G401 (cell line): ENCODE measurements around the gene IFNGR2. TPM values are rescaled to one million over a fixed set of nuclear protein-coding genes. Genes with fewer than 3 reads are reported as not detected.
A peak's percentile ranks its signal among the peaks of the same experiment; 100 is the strongest.
"Not testable (repeated sequence)": the region's sequence is repeated elsewhere in the genome, so short reads cannot be mapped to it uniquely, and the experiment has no call there.

Experiments
- DNase-seq: peaks from one replicate; pipeline ENCODE4 v3.0.0-alpha.2; 2015; ENCODE audit warnings: low spot score
- in situ Hi-C: cut with HindIII; loops from 2 replicates; pipeline ENCODE4 v1.10.0; 2016; ENCODE audit warnings: low sequenced_read_pairs, mixed read lengths
- total RNA-seq: library from RNA; depleted of rRNA; stranded (reverse); fragments of >200 nt; shearing (Covaris generic); gene quantifications from 2 replicates; pipeline ENCODE4 v1.2.3, GENCODE V29; 2014; rRNA removed

IFNGR2 gene, protein sequence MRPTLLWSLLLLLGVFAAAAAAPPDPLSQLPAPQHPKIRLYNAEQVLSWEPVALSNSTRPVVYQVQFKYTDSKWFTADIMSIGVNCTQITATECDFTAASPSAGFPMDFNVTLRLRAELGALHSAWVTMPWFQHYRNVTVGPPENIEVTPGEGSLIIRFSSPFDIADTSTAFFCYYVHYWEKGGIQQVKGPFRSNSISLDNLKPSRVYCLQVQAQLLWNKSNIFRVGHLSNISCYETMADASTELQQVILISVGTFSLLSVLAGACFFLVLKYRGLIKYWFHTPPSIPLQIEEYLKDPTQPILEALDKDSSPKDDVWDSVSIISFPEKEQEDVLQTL
- total RNA-seq: 61.2 and 66.8 TPM in 2 replicates

DNA sequence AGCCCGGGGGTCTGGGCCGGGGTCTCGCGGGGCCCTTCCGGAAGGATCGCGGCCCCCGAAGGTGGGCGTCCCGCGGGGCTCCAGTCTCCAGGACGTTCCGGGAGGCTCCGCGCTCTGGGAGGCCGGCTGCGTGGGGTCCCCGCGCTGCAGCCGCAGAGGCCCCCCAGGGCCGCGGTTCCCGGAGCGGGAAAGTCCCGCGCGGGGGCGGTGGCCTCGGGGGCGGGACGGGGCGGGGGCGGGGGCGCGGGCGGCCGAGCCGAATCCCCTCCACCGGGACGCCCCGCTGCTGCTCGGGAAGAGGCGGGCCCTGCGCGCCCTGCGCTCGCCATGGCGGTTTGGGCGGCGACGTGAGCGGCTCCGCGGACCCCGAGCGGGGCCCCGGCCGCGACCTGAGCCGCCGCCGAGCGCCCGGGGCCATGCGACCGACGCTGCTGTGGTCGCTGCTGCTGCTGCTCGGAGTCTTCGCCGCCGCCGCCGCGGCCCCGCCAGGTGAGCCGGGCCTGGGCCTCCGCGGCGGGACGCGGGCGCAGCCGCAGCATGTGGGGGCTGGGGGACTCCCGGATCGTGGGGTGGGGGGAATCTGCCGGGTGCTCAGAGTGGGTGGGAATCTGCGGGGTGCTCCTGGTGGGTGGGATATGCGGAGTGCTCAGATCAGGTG lies at the start of gene IFNGR2:
Gene IFNGR2 (plus strand): TSS at position 286 of the 658 bp plus-strand sequence. CDS start 131 bp downstream, at position 417.
- in situ Hi-C loops: no loop called here
- no peak for DNase-seq

DNA sequence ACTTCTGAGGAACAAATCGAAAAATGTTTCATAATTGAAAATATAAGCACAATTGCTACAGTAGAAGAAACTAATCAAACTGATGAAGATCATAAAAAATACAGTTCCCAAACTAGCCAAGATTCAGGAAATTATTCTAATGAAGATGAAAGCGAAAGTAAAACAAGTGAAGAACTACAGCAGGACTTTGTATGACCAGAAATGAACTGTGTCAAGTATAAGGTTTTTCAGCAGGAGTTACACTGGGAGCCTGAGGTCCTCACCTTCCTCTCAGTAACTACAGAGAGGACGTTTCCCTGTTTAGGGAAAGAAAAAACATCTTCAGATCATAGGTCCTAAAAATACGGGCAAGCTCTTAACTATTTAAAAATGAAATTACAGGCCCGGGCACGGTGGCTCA lies 47.9 kb upstream of the IFNGR2 start:
- in situ Hi-C loops: no loop called here
- DNase-seq: no peak

DNA sequence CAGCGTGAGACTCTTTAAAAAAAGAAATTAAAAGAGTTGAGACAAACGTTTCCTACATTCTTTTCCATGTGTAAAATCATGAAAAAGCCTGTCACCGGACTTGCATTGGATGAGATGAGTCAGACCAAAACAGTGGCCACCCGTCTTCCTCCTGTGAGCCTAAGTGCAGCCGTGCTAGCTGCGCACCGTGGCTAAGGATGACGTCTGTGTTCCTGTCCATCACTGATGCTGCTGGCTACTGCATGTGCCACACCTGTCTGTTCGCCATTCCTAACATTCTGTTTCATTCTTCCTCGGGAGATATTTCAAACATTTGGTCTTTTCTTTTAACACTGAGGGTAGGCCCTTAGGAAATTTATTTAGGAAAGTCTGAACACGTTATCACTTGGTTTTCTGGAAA lies 47.2 kb upstream of the IFNGR2 start:
- in situ Hi-C loops: no loop called here
- no peak for DNase-seq

DNA sequence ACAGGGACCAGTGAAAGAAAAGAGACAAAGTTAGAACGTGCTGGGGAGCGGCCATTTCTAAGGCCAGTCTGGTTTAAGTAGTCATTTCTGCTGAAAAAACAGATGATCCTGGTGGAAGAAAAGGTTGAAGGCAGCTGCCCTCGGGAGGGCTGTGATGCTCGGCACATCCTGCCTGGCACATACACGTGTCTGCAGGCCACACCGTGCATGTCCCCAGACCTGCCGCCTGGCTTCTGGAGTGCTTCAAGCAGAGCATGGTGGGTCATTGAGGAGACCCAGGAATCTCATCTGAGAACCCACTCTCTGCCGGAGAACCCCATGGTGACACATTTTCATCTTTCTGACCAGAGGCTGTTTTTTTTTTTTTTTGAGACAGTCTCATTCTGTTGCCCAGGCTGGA lies 46.0 kb upstream of the IFNGR2 start:
- in situ Hi-C loops: no loop called here
- no peak for DNase-seq

DNA sequence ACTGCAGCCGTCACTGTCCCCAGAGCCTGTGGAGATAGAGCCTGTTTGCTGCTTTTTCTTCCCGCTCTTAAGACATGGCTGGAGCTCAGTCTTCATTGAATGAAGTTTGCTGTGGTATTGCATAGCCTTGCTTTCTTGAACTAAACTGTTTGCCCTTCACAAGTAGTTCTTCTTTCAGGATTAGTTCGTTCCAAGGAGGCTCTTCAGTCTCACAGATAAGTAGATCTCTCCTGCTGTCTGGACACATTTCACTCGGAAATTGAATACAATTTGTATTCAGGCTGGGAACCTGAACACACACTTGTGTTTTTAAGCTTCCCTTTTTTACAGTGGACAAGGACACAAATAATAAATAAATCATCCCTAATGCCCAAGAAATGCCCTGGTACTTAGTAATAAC lies 43.8 kb upstream of the IFNGR2 start:
- no peak for DNase-seq
- in situ Hi-C loops: no loop called here

DNA sequence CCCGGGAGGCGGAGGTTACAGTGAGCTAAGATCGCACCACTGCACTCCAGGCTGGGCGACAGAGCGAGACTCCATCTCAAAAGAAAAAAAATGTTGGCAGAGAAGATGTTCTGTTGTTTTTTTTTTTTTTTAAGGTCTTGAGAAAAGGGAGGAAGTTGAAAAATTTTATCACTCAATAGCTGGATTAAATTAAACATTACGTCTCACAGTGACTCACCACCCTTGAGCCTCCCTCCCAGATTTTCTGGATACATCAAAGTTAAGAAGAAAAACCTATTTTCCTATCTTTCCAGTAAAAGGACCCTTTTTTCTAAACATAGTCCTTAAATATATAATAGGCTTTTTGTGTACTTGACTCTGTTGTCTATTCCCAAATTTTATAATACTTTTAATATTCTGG lies 42.9 kb upstream of the IFNGR2 start:
- no peak for DNase-seq
- in situ Hi-C loops: no loop called here

DNA sequence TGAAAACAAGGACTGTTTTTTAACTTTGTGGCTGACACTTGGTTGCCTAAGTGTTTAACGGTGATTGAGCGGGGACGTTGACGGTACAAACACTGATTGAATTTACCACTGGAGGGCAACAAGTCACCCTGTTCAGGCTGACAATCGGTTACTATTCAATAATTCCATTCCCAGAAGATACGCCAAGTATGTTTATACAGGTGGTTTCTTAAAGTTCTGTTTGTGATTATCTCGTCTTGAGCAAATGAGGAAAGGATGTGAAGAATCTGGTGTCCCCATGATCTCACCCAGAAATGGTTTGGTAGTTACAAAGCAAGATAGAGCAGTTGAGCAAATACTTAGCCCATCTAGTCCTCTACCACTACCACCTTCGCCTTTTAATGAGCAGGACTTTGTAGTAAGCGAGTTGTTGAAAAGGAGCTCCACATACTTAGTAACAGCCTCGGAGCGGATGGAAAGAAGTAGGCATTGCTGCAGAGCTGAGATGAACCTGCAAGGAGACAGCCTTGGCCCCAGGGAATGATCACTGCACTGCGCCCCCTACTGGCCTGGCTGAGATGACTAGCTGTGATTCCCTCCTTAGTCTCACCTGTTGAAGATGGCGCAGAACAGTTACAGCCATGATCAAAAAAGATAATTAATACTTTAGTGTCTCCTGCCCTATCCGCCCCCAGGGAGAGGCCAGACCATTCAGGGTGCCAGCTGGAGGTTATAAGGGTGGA lies 42.2 kb upstream of the IFNGR2 start:
- in situ Hi-C loops: no loop called here
- DNase-seq: peak; percentile 66

DNA sequence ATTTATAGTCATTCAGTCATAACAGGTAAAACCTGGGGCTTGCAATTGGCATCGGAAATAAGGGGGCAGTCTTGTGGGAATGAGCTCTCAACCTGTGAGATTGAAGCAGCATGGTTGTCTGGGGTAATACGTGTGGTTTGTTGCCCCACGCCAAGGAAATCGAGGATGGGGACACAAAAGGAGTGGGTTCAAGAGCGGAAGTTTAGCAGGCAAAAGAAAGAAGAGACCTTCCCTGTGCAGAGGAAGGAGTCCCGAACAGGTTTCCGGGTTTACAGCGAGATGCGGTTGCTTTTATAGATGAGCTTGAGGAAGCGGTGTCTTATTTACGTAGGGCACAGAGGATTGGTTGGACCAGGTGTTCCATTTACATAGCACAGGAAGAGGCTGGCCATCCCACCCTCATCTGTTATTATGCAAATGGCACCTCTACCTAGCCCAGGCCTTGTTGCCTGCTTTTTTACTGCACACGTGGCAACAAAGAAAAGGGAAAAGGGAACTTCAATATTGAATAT lies 41.1 kb upstream of the IFNGR2 start:
- peak; percentile 65 for DNase-seq
- in situ Hi-C loops: no loop called here

DNA sequence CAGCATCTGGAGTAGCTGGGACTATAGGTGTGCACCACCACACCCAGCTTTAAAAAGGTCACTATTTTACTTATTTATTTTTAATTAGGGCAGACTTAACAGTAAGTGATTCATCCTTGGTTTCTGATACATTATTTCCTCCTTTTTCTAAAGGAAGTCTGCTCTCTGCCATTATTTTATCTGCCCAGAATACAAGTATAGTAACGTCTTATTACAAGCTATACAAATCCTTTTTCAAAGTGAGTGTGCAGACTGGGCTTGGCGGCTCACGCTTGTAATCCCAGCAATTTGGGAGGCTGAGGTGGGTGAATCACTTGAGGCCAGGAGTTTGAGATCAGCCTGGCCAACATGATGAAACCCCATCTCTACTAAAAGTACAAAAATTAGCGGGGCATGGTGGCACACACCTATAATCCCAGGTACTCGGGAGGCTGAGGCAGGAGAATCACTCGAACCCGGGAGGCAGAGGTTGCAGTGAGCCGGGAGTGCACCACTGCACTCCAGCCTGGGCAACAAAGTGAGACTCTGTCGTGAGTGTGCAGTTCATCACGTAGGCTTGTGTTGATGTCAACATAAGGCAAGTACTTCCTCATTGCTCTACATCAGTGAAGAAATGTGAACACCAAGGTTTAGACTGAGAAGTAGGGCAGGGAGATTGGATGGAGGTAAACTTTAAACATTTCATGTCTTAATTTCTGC lies 39.2 kb upstream of the IFNGR2 start:
- in situ Hi-C loops: not testable (repeated sequence)

DNA sequence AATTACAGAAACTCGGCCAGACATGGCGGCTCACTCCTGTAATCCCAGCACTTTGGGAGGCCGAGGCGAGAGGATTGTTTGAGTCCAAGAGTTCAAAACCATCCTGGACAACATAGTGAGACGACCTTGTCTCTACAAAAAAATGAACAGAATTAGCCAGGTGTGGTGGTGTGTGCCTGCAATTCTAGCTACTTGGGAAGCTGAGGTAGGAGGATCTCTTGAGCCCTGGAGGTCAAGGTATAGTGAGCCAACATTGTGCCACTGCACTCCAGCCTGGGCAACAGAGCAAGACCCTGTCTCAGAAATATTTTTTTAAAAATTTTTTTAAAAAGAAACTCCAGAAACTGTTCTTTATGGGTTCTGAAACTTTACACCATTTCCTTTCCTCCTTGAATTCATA lies 38.4 kb upstream of the IFNGR2 start:
- no peak for DNase-seq
- in situ Hi-C loops: no loop called here

More for the DNA sequence above, 39.2 kb upstream of the IFNGR2 start:
- not testable (repeated sequence) for DNase-seq

DNA sequence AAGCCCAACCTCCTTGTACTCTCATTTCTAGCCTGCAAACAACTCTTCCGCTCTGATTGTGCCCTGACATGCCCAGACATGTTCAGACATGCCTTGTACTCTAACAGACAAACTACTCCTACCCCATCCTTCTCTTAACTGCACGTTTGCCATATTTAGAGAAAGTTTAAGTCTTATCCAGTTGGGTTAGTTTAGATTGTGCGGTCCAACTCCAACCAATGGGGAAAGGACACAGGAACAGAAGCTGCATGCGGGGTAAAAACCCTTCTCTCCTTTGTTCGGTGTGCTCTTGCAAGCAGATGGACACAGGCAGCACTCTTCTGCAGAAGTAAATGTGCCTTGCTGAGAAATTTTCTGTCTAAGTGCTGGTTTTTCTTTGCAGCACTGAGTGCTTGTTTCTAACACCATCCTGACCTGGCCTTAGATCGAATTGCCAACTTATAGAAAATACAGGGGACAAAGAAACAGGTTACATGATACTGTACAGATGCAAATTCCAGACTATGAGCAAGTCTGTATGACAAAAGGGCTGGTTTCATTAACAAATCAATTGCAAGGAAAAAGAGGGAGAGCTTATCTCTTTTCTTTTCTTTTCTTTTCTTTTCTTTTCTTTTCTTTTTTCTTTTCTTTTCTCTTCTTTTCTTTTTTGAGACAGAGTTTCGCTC lies 35.8 kb upstream of the IFNGR2 start:
- no peak for DNase-seq
- in situ Hi-C loops: no loop called here

DNA sequence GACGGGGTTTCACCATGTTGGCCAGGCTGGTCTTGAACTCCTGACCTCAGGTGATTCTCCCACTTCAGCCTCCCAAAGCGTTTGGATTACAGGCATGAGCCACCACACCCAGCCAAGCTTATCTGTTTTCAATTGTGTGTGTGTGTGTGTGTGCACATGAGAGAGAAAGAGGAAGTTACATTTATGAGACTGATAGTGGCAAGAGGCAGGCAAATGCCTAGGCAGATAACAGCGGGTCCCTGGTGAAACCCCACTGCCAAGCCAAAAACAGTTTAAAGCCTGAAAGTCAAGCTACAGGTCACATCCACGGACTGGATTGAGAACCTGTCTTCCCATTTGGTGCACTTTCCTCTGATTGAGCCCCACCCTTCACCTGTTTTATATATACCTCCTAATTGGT lies 35.1 kb upstream of the IFNGR2 start:
- no peak for DNase-seq
- in situ Hi-C loops: no loop called here

DNA sequence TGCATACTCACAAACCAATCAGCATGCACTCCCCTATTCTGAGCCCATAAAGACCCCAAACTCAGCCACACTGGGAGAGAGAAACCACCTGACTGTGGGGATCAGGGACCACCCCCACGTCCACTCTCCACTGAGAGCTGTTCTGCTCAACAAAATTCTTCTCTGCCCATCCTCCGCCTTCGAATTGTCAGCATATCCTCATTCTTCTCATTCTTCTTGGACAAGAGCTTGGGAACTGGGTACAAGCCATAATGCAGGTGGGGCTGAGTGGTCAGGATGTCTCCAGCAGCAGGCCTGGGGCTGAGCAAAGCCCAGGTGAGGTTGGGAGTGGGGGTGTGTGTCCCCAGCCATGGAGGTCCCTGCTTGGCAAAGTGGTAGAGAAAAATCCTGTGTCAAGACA lies 34.6 kb upstream of the IFNGR2 start:
- in situ Hi-C loops: no loop called here
- DNase-seq: no peak

DNA sequence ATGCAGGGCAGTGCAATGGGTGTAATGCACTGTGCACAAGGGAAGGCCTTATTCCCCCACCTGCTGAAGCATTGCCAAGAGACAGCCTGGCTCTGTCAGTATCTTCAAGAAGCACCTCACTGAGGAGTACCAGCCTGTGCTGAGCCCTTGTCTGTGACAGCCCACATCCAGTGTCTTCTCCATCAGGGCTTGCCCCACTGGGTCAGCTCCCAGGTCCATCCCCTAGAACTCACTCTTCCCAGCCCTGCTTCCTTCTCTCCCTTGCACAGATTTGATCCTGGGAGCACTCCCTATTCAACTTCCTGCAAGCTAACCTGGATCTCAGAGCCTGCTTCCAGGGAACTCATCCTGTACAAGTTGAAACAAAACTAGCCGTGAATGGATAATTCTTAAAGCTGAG lies 33.6 kb upstream of the IFNGR2 start:
- in situ Hi-C loops: no loop called here
- no peak for DNase-seq

DNA sequence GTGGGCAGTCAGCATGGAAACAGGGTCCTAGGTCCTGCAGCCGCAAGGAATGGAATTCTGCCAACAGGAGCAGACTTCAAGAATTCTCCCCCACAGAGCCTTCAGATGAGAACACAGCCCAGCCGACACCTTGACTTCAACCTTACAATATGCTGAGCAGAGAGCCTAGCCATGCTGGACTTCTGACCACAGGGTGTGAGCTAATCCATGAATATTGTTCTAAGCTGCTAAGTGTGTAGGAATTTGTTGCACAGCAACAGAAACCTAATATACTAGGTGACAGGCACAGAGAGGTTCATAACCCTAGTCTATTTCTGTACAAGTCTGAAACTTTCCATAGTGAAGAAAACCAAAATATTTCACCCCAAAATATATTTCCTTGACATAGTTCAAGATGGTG lies 32.9 kb upstream of the IFNGR2 start:
- DNase-seq: no peak
- in situ Hi-C loops: no loop called here

DNA sequence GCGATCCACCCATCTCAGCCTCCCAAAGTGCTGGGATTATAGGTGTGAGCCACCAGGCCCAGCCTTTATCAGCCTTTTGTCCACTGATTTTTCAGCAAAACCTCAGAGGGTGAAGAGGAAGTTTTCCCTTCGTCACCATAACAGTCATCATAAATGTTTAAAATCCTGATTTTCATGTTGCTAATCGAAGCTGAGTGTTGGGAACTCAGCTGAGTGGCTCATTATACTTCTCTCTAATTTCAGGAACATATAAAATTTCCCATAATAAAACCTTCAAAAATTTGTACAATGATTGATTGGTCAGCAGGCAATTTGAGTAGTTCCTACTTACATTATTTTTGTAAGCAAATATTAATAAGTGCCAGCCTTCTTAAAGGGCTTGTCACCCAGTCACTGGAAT lies 31.8 kb upstream of the IFNGR2 start:
- no peak for DNase-seq
- in situ Hi-C loops: no loop called here

DNA sequence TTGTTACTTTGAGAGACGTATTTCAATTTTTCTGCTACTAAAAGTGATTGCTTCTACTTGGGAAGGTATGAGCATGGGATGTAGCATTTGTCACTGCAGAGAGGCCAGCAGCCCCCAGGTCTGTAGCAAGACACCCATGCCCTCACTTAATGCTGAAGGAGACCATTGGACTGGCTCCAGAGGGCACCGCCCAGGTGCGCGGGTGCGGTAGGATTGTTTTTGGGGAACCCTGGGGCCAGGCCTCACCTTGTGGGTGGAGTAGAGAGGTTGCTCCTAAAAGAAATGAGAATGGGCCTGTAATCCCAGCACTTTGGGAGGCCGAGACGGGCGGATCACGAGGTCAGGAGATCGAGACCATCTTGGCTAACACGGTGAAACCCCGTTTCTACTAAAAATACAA lies 30.6 kb upstream of the IFNGR2 start:
- in situ Hi-C loops: no loop called here
- no peak for DNase-seq

DNA sequence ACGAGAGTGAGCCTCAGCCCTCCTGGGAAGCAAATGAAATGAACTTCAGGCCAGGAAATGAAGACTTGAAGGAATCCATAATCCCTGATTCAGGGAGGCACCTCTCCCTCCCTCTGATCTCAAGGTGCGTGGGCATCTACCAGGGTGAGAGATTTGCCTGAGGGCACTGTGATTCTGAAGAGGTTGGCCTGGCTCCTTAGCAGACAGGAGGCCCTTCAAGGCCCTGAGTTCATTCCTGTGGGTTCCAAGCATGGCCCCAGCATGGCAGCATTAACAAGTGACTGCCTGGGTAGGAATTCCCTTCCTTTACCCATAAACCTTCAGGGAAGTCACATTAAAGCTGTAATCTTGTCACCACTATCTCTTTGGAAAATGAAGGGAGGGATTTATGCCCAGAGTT lies 29.8 kb upstream of the IFNGR2 start:
- DNase-seq: no peak
- in situ Hi-C loops: no loop called here

DNA sequence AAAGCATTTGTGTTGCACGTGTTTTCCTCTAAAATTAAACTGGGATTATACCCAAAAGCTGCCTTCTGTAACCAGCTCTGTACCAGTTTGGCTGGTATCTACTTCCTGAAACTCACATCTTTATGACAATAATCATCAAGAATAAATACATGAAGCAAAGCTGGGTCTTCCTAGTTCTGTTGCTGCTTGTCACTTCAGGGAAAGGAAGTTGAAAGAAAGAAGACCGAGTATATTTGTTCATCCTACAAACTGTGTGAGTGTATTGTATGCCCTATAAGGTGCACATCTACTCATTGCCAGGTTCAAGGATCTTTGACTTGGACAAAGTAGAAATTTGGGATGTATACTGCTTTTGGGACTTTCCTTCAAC lies 29.1 kb upstream of the IFNGR2 start:
- no peak for DNase-seq
- in situ Hi-C loops: no loop called here
